Body of pancreas (tissue), 4 donors: ENCODE data around the gene HNRNPA2B1. TPM values are rescaled to one million over a fixed set of nuclear protein-coding genes. Genes with fewer than 3 reads are reported as not detected.

ENCODE experiments used
- ATAC-seq: fragments of 150-250 bp; one replicate; pipeline ENCODE4 v1.9.1; 2016
- DNase-seq, 4 donors: peaks; one replicate each; pipeline ENCODE4 v3.0.0-alpha.2; 2019
- H3K27ac ChIP-seq, 4 donors: fragments of 200-600 bp; sonication (generic); 1 replicate in 3 of 4; 2 replicates in 1 of 4; pipeline versions ENCODE4 v1.5.1 to v1.6.1; 2016 to 2019; ENCODE audit warnings: mild to moderate bottlenecking in 1 of 4, mixed read lengths in 1 of 4, moderate library complexity in 1 of 4
- H3K27me3 ChIP-seq, 2 donors: fragments of 200-600 bp; sonication (generic); one replicate each; pipeline ENCODE4 v1.6.0; 2016; ENCODE audit warnings: mild to moderate bottlenecking in 1 of 2
- H3K36me3 ChIP-seq, 2 donors: fragments of 200-600 bp; sonication (generic); replicated peaks in 1 of 2; 2 replicates each; pipeline ENCODE4 v1.5.1; 2016; ENCODE audit warnings: low read depth in 2 of 2; ENCODE audit not compliant: insufficient read depth in 1 of 2
- H3K4me1 ChIP-seq: fragments of 200-600 bp; sonication (generic); one replicate; pipeline ENCODE4 v1.6.0; 2016
- H3K4me3 ChIP-seq, 2 donors: fragments of 200-600 bp; sonication (generic); 1 replicate in 1 of 2; 2 replicates in 1 of 2; pipeline ENCODE4 v1.5.1; 2016 to 2019
- H3K9me3 ChIP-seq, 3 donors: fragments of 200-600 bp; sonication (generic); 1 replicate in 2 of 3; 2 replicates in 1 of 3; pipeline ENCODE4 v1.5.1; 2016
- POLR2A ChIP-seq, 3 donors: fragments of 450-650 bp; IDR thresholded peaks; one replicate each; pipeline ENCODE4 v1.6.1; 2016; ENCODE audit warnings: antibody characterized with exemption in 3 of 3, mild to moderate bottlenecking in 2 of 3
- WGBS, 2 donors: methylation state at CpG; one replicate each; pipeline ENCODE4 v1.1.5; 2017; 5-methylcytosine and 5-hydroxymethylcytosine counted together
- intact Hi-C: fragments of 100-400 bp; cut with DNase I; formaldehyde crosslinking; loops from one replicate; pipeline ENCODE4 v1.15.1; 2023
- total RNA-seq, 2 donors: library from RNA; depleted of rRNA; stranded (reverse); fragments of >200 nt; gene quantifications; one replicate each; pipeline ENCODE4 v1.1.0, GENCODE V29; 2016
- TF ChIP-seq, protein P1 (sequence below), 7 experiments: fragments of 450-650 bp in 4 of 7; fragments of 200-600 bp in 3 of 7; sonication (generic) in 3 of 7; IDR thresholded peaks; one replicate each; pipeline ENCODE4 v1.5.1; 2016 to 2019; ENCODE audit warnings: antibody characterized with exemption in 7 of 7

The HNRNPA2B1 gene
- total RNA-seq: 100 to 1,000 TPM; 158 to 306 TPM

DNA sequence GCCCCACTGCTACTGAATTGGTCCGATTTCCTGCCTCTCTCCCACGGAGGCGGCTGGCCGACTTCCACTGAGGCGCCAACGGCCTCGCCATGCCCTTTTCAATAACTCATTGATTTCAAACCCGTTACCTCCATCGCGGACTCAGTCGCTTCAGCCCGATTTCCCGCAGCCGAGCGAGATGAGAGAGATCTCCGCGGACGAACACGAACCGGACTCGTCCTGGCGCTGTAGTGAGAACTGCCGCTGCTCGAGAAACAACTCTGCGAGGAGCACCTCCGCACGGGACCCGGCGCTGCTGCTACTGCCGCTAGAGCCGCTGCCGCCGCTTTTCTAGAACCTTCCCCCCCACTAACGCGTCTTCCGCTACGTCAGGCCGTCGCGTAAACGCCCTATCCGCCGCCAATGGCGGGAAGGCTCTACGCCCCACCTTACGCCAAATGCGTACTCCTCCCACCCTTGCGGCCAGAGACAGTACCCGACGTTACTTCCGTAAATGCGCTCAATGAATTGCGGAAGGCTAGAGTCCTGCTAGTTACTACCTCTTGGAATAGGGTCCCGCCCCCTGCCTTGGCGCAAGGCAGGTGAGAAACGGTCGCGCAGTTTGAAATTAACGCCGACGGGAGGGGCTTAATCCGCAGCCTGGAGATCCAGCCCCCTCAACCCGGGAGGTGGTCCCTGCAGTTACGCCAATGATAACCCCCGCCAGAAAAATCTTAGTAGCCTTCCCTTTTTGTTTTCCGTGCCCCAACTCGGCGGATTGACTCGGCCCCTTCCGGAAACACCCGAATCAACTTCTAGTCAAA is at the start of gene HNRNPA2B1:
TSS of gene HNRNPA2B1 (minus strand) at position 303 of the 803 bp plus-strand sequence. CDS start at position 134, 169 bp downstream.
- Histone ChIP-seq H3K9me3 (no peaks in the 10 kb centered on the region), H3K36me3 (peaks cover 0 to 10% of the 10 kb centered on the region in 2 donors), H3K4me3 (peak within 1 kb of the TSS; percentile 84 to 90), H3K27ac (peak within 1 kb of the TSS; percentile 99 to 100 (median 100)), H3K27me3 (no peaks in the 10 kb centered on the region), H3K4me1 (peaks cover 47% of the 10 kb centered on the region)
- WGBS, 2 donors: 0% methylated on average over 30 to 71 of the region's 71 CpGs
- intact Hi-C loops: no loop called here
- TF ChIP-seq, protein P1, sequence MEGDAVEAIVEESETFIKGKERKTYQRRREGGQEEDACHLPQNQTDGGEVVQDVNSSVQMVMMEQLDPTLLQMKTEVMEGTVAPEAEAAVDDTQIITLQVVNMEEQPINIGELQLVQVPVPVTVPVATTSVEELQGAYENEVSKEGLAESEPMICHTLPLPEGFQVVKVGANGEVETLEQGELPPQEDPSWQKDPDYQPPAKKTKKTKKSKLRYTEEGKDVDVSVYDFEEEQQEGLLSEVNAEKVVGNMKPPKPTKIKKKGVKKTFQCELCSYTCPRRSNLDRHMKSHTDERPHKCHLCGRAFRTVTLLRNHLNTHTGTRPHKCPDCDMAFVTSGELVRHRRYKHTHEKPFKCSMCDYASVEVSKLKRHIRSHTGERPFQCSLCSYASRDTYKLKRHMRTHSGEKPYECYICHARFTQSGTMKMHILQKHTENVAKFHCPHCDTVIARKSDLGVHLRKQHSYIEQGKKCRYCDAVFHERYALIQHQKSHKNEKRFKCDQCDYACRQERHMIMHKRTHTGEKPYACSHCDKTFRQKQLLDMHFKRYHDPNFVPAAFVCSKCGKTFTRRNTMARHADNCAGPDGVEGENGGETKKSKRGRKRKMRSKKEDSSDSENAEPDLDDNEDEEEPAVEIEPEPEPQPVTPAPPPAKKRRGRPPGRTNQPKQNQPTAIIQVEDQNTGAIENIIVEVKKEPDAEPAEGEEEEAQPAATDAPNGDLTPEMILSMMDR (IDR thresholded peaks at IDR 0.05): peak in 5 of 7 experiments; percentile 24 to 47 (median 42)
- TF ChIP-seq POLR2A (IDR thresholded peaks at IDR 0.05): peak; percentile 100
- peak; percentile 98 to 99 (median 98) for DNase-seq
- ATAC-seq: peak; percentile 88

DNA sequence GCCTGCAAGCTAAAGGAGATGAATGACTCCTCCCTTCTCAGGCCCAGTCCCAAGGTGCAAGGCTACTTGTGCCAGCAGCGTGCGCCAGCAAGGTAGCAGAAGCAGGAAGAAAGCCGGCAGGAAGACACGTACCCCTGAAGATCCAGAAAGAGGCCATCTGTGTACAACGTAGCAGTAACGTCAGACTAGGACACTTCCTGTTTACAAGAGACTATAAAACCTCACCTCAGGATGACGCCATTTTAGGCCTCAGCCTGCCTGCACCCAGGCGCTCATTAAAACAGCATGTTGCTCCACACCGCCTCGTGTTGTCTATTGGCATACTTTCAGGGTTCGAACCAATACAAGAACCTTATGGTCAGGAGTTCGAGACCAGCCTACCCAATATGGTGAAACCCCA is 49.7 kb upstream of the HNRNPA2B1 start:
- TF ChIP-seq, protein P1 (IDR thresholded peaks at IDR 0.05): no peak
- TF ChIP-seq POLR2A (IDR thresholded peaks at IDR 0.05): no peak
- H3K27me3 ChIP-seq: no peaks in the 10 kb centered on the region
- 84 to 86% methylated on average over 12 of the region's 12 CpGs for WGBS, 2 donors
- intact Hi-C loops: no loop called here
- no peaks in the 10 kb centered on the region for H3K4me1 ChIP-seq
- ATAC-seq: no peak
- no peak overlapping the region for H3K4me3 ChIP-seq
- H3K36me3 ChIP-seq: no peaks in the 10 kb centered on the region
- H3K27ac ChIP-seq: no peak overlapping the region
- no peak for DNase-seq
- H3K9me3 ChIP-seq: no peaks in the 10 kb centered on the region

DNA sequence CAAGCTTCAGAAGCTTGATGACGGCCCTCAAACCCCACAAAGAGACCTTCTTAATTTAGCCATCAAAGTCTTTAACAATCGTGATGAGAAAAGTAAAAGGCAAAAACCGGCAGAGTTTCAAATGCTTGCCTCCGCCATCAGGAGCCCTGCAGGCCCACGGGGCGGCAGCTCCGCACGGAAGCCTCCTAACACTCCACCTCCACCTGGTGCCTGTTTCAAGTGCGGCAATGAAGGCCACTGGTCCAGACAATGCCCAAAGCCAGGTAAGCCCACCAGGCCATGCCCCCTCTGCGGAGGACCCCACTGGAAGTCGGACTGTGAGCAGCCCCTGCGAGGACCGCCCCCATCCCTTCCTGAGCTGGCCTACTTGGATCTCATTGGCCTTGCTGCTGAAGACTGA is 44.6 kb upstream of the HNRNPA2B1 start:
- intact Hi-C loops: no loop called here
- TF ChIP-seq, protein P1 (IDR thresholded peaks at IDR 0.05): no peak
- no peak for TF ChIP-seq POLR2A (IDR thresholded peaks at IDR 0.05)
- Histone ChIP-seq H3K9me3 (no peaks in the 10 kb centered on the region), H3K4me3 (no peak overlapping the region), H3K36me3 (no peaks in the 10 kb centered on the region), H3K4me1 (no peaks in the 10 kb centered on the region), H3K27me3 (no peaks in the 10 kb centered on the region), H3K27ac (no peak overlapping the region)
- DNase-seq (no peak), ATAC-seq (no peak)
- 88 to 90% methylated on average over 11 to 13 of the region's 13 CpGs for WGBS, 2 donors

DNA sequence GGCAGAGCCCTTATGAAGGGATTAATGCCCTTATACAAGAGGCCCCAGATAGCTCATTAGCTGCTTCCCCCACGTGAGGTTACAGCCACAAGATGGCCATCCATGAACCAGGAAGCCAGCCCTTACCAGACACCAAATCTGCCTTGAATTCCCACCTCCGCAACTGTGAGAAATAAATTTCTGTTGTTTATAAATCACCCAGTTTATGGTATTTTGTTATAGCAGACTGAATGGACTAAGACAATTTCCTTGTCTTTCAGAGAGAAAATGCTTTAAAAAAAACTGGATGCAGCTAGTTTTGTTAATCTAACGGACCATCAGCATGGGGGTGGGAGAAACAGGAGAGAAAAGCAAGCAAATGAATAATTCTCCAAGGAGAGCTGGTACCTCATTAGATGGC is 37.5 kb upstream of the HNRNPA2B1 start:
- H3K9me3 ChIP-seq: no peaks in the 10 kb centered on the region
- intact Hi-C loops: no loop called here
- DNase-seq (no peak), ATAC-seq (no peak)
- no peaks in the 10 kb centered on the region for H3K27me3 ChIP-seq
- TF ChIP-seq POLR2A (IDR thresholded peaks at IDR 0.05): no peak
- TF ChIP-seq, protein P1 (IDR thresholded peaks at IDR 0.05): no peak
- no peaks in the 10 kb centered on the region for H3K4me1 ChIP-seq
- H3K27ac ChIP-seq: no peak overlapping the region
- WGBS, 2 donors: 59 to 74% methylated on average over 3 of the region's 3 CpGs
- H3K4me3 ChIP-seq: no peak overlapping the region
- no peaks in the 10 kb centered on the region for H3K36me3 ChIP-seq
